HG03139 (cell line): ENCODE results near the gene RIMS1.

Experiments used
- ATAC-seq: cut with Tn5 transposase; IDR thresholded peaks from one replicate; pipeline ENCODE4 v1.9.1; 2021; ENCODE audit not compliant: unreplicated experiment

RIMS1 gene

DNA sequence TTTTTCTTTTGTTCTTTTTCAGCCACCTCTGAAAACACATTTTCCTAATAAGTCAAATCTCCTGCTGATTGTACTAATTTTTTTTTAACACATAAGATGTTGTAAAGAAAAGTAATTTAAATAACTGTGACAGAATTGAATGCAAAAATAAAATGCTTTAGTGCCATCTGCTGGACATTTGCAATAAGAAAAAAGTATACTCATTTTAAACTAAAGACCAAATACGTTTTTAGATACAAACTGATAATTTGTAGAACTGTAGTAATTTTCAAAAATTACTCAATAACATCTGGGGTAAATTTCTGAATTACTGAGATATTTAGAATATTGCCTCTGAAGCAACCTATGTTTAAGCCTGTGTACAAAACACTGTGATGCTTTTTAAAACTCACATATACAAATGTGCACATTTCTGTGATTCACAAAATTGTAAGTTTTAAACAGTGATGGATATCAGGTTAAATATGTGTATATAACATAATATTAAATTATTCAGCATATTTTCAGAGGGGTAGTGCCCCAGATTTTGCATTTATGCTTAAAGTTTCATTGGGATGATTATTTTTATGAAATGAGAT, 198.7 kb downstream of the RIMS1 start:
- no peak for ATAC-seq

DNA sequence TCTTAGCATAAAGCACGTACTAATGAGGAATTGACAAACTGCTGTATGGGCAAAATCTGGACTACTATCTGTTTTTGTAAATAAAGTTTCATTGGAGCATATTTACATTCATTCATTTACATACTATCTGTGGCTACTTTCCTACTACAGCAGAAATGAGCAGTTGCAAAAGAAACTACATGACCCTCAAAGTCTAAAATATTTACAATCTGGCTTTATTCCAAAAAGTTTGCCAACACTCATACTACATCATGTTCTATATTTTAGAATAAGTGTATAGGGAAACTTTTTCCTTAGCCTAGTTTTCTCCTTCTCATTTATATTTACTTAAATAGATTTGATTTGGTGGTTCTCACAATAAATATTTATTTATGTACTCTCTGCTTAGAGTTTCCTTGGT, 208.2 kb downstream of the RIMS1 start:
- ATAC-seq = no peak

DNA sequence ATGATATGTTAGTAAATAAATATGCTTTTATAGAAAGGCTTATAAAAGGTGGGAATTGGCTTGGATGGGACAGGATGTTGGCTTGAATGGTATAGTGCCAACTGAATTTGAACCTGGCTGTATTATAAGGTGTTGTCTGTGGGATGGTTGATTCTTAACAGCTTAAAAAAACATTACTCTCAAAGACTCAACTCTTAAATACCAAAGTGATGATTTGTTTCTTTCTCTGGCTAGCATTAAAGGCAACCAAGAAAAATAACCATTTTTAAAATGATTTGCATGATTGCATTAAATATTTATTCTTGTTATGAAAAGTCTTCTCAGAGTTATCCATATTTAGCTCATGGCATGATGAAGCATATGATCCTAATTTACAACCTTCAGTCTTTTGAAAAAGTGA, 216.2 kb downstream of the RIMS1 start:
- no peak for ATAC-seq

DNA sequence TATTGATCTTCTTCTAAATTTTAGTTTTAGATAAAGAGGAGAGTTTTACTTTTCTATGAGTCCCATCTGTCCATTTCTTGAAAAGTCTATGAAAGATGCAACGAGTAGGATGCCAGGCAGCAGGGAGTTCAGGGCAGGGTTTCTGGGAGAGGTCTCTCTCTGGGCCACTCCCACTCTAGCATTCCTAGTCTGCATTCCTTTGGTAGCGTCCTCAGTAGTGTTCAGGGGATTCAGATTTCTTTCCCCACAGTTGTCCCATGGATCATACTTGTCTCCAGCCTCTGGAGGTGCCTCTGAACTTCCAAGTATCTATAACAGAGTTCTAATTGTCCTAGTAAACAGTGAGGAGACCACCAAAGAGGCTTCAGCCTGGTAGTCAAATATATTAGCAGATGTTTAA, 225.3 kb downstream of the RIMS1 start:
- ATAC-seq = no peak

DNA sequence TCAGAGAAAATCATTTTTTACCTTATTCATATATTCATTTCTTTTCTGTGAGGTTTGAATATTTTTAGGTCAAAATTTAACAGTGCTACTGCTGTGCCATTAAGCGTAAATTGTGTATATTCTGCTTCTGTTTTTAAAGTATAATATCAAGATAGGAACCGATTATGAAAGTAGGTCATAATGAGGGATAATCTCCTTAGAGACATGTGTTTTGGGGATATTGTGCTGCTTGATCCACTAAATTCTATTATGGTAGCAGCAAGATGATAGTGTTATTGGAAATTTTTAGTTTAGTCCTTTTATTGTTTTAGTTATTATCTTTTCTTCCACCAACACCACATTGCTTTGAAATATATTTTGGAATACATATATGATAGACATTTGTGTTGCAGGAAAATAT, 244.0 kb downstream of the RIMS1 start:
- no peak for ATAC-seq

DNA sequence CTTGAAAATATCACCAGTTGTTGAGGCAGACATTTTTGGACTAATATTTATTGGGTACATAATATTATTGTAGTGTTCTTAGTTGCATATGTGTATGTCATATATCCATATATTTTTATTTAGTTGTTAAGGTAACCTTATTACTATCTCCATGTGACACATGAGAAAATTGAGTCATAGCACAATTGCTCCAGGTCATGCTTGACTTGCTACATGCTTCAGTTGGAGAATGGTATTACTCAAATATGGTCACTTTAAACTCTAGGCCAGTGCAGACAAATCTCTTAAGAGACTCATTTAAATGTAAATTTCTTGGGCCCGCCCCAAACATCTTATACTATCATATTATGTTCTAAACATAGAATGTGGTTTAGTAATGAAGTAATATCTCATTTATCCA, 246.1 kb downstream of the RIMS1 start:
- no peak for ATAC-seq

DNA sequence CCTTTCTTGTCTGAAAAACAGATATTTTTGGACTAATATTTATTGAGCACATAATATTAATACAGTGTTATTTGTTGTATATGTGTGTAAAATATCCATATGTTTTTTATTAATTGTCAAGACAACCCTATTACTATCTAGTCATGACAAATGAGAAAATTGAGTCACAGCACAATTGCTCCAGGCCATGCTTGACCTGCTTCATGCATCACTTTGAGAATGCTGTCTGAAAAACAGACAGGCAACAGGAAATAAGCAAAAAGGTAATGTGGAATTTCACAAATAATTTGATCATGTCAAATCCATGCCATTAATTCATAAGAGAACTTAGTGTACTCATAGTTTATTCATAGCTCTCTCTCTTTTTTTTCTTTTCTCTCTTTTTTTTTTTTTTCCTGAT, 246.5 kb downstream of the RIMS1 start:
- ATAC-seq = no peak

DNA sequence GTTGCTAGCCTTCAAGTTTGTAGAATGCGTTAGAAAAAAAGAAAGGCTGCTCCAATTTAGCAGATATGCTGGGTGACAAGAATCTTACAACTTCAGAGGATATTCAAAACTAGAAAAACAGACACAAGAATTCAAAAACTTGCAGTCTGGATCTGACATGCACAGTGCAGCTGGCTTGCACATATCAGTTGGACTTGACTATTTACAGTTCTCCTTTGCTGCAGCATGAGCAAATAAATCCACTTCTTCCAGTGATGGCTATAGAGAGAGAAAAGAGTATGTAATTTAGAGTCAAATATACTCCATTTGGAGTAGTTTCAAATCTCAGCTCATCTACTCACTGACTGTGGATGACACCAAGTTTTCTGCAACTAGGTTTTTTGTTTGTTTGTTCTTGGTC, 247.0 kb downstream of the RIMS1 start:
- no peak for ATAC-seq

DNA sequence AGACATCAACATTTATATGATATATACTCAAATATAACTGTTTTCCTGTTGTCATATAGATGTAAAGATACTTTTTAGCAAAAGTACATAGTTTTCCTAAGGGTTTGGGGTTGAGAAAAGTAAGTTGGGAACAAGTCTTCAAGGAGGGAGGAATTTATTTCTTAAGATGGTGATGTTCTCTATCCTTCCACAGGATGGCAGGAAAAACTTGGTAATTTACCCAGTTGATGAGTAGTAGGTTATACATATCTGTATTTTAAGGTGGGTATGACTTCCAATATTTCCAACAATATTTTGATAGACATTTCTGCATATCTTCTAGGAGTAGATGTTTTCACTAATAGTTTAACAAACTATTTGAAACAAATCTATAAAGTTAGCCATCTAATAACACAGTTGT, 254.4 kb downstream of the RIMS1 start:
- no peak for ATAC-seq

DNA sequence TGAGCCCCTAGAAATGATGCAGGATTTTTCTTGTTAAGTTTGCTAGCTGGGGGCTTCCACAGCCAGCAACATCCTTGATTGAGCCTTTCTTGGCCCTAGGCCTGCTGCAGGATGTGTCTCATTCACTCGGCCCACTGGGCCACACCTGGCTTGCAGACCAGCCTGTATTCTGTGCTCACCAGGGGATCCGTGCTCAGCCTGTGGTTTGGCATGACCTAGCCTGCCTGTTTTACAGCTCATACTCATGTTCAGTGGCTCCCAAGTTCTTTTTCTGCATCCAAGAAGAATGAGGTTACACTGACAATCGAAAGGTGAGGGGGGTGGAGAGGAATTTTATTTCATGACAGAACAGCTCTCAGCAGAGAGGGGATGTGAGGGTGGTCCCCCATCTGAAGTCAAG, 263.4 kb downstream of the RIMS1 start:
- no peak for ATAC-seq

DNA sequence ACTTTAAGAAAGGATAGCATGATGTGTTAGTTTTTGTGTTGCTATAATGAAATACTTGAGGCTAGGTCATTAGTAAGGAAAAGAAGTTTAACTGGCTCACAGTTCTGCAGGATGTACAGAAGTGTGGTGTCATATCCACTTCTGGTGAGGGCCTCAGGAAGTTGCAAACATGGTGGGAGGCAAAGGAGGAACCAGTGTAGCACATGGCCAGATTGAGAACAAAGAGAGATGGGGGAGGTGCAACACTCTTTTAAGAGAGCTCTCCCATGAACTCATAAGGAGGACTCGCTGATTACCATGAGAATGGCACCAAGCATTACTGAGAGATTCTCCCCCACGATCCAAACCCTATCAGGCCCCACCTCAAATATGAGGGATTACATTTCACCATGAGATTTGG, 265.4 kb downstream of the RIMS1 start:
- no peak for ATAC-seq

DNA sequence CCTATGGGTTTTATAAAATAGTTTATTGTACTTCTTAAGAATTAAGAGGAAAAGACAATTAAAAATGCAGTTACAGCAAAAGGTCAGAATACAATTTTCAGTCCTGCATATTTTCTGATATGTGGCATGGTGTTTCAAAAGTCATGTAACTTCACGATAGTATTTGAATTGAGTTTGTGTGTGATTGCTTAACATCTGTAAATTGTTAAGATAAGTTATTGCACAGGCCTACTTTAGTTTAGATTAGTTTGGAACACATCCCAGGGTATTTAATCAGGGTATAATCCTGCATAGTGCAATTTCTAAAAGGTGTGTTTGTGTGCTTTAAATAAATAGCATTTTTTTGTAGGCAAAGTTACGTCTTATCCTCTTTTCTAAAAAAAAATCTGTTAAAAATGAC, 289.6 kb downstream of the RIMS1 start:
- no peak for ATAC-seq

DNA sequence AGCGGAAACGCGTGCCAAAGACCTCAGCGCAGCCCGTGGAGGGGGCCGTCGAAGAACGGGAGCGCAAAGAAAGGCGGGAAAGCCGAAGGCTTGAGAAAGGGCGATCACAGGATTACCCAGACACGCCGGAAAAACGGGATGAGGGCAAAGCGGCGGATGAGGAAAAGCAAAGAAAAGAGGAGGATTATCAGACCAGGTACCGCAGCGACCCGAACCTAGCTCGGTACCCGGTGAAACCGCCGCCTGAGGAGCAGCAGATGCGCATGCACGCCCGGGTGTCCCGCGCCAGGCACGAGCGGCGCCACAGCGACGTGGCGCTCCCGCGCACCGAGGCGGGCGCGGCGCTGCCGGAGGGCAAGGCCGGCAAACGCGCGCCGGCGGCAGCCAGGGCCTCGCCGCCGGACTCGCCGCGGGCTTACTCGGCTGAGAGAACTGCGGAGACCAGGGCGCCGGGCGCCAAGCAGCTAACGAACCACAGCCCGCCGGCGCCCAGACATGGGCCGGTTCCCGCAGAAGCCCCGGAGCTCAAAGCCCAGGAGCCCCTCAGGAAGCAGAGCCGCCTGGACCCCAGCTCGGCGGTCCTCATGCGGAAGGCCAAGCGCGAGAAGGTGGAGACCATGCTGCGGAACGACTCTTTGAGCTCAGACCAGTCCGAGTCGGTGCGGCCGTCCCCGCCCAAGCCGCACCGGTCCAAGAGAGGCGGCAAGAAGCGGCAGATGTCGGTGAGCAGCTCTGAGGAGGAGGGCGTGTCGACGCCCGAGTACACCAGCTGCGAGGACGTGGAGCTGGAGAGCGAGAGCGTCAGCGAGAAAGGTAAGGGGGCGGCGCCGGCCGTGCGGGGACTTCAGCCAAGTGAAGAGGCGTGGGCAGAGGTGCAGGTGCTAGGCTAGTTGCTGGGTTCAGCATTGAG, 296.2 kb downstream of the RIMS1 start:
- ATAC-seq = no peak

DNA sequence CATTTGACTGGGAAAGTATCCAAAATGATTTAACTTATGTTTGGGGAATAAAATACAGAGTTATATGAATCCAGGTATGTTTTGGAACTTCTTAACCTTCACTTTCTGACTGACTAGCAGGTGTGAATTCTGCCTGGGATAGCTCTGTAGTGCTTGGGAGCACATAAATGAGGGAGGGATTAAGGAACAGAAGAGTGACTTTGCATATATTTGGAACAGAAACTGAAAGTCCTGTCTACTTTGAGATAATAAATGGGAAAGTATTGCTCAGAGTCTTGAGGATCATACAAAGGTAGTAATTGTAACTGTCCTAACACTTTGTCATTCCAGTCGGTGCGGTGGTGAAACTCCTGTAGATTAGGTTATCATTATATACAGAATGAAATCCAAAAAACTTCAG, 317.6 kb downstream of the RIMS1 start:
- ATAC-seq = no peak

DNA sequence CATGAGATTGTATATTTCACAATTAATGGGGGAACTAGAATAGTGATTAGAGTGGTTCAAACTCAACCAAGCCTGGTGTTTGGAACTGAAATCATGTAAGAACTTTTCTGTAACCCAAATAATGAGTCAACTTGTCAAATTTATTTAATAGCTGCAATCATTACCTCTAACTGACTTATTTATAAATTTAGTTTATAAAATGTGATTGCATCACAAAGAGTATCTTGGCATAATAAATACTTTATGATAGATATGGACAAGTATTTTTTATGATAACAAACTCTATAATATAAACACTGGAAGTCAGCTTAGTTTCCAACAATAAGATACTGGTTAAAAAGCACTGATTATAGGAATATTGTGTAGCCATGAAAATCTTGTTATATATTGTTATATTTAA, 319.1 kb downstream of the RIMS1 start:
- no peak for ATAC-seq

DNA sequence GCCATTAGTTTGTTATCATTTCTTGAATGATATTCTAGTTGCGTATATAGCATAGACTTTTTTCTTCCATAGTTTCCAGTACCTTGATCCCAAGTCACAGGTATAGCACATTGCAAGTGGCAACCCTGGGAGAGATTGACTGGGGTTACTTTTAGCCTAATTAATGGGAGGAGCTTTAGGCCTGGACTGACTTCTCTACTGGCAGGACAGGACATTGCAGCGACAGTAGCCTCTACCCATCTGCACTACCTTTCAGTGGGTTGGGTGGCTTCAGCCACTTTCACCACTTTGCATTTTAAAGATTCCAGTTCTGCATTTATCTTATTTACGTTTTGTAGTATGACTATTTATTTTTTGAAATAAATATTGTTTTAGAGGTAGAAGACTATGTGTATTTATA, 320.3 kb downstream of the RIMS1 start:
- ATAC-seq = no peak

DNA sequence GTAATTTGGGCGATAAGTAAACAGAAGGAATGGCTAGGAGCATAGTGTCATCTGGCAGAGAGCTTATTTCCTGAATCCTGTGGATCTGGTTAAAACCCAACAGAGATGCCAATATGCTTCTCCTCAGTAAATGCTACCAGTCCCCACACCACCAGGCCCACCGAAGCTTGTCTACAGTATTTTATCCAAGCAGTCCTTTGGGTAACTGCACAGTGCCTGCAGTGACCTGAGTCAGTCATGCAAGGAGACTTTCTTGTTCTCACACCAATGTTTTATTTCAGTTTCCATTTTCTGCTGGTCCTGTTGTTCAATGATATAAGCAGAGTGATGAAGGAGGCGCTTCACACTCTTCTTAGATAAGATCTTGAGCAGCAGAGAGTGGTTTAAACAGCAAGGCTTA, 326.3 kb downstream of the RIMS1 start:
- ATAC-seq = no peak

DNA sequence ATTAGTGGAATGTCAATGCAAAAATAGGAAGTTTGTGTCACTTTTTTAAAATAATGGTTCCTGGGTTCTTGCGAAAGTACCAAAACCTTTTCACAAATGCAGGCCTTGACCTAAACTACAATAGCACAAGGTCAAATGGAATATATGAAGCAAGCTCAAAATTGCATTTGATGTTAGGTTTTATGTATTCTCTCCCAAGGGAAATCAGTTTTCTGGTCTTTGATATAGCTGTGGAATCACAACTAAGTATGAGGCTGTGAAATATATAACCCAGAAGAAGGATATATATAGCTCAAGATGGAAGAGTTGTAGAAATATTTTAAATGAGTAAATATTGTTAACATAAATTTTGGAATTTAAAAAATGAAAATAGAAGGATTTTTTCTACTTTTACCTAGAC, 327.3 kb downstream of the RIMS1 start:
- no peak for ATAC-seq

DNA sequence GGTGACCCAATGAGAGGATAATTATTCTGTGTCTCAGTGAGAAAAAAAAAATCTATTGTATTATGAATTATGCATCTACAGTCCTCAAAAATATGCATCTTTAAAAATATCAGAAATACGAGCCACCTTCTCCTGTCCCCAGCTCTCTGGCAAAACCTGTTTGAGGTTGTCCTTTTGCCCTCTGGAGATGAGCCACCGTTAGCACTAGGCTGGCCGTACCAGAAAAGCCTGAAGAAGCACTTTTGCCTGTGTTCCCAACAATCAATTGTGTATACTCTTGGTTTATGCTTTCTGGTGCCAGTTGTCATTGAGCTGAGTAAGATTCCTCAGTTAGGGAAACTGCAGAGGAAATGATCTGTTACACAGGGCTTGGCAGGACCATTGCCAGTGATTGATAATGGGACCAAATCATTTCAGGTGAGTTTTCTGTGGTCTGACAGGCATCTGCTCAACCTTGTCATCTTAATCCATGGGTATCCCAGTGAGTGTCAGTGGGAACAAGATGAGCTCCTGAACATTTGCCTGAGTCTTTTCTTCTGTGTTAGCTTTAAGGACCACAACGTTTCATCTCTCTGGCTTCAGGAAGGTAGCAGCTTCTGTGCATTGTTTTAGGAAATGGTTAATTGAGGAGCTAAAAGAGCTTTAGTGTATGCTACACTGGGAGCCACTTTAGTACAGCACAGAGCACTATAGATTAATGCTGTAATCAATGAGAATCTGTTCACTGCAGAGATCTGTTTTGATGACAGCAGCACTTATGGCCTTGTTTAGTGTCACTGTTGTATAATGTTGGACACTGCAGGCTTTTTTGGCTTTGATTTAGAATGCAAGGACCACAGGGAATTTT, 330.1 kb downstream of the RIMS1 start:
- ATAC-seq = no peak

DNA sequence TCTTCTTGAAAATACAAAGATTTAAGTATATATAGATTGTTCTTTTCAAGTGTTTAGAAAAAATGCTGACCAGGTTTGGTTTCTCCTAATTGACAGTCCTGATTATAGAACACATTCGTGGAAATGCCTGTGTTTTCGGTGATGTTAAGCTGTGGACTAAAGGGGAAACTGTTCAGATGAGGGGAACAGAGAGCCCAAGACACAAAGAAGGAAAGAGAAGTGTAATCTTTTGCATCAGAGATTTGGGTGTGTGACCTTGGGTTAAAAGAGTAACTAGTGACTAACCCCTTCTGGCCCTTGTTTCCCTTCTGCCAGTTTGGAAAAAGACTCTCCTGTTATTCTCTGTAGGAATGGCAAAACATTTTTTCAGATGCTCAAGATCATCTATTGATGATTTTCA, 331.3 kb downstream of the RIMS1 start:
- ATAC-seq = no peak

DNA sequence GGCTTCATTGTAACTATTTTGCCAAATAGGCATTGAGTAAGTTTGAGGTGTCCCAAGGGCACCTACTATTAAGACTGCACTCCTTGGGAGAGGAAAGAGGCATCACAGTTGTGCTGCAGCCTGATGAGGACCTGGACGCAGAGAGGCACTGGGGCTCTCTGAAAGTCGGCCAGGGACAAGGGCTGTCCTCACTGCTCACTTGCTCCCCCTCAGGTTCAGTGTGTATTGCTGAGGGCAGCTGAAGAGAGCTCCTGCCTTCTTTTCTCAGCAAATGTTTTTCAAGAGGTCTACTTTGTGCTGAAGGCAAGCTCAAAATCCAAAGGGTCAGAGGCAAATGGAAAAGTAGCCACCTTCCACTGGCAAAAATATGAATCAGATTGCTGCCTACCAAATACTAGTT, 331.8 kb downstream of the RIMS1 start:
- peak; percentile 76 for ATAC-seq

DNA sequence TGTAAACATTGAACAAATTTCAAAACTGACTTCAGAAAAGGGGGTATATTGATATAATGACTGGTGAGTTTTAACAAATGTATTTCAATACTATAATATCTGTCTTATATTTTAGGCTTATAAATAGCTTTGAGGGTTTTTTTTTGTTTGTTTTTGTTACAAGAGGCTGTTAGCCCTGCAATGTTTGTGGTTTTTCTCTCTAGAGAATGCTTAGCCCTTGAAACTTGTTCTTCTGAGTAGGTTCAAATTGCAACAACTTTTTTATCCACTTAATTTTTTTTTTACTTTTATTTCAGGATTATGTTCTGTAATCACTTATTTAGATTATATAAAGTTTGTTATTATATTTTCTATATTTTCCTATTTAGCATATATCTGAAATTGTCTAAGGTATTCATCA, 333.2 kb downstream of the RIMS1 start:
- ATAC-seq = no peak
